ENCODE results near the gene CAP1. TPM values are rescaled to one million over a fixed set of nuclear protein-coding genes. Genes with fewer than 3 reads are reported as not detected.

The CAP1 gene
- total and polyA plus RNA-seq, 10 of the 15 experiments (the other 5 are each of a cell fraction or from before 2014, with no cell fraction given): 360 to 500 (median 431) TPM

GRCh38 chr1:40032240-40032891, 8.2 kb upstream of the CAP1 start (continued):
- TF ChIP-seq YY1 (IDR thresholded peaks at IDR 0.05; ENCODE audit: low read depth, low read length): peak; percentile 51; the same call in 1 of the 2 replicates
- TF ChIP-seq KDM1A (IDR thresholded peaks at IDR 0.05; ENCODE audit: borderline replicate concordance): no peak
- no peak for TF ChIP-seq STAT1 (conservative IDR thresholded peaks at IDR 0.05)
- no peak for TF ChIP-seq EP300 (IDR thresholded peaks at IDR 0.05; ENCODE audit: borderline replicate concordance in 1 of 2, control insufficient read depth in 1 of 2, low read depth in 2 of 2, low read length in 2 of 2)
- no peak for TF ChIP-seq MYC (IDR thresholded peaks at IDR 0.05; ENCODE audit: insufficient read depth, insufficient read length, insufficient replicate concordance, low read length, severe bottlenecking)
- no peak for TF ChIP-seq EED (IDR thresholded peaks at IDR 0.05; ENCODE audit: low read depth)
- peak; percentile 92 for TF ChIP-seq RAD21 (IDR thresholded peaks at IDR 0.05; ENCODE audit: insufficient read depth, low read depth, low read length)
- TF ChIP-seq CBFB (IDR thresholded peaks at IDR 0.05; ENCODE audit: low read depth): no peak
- TF ChIP-seq SRF (IDR thresholded peaks at IDR 0.05; ENCODE audit: low read depth in 2 of 2, low read length in 2 of 2): no peak
- no peak for TF ChIP-seq HDGF (IDR thresholded peaks at IDR 0.05)

- DNase-seq (ENCODE audit: low read depth, low spot score): no peak
- Histone ChIP-seq H3K4me1 (ENCODE audit: control insufficient read depth, insufficient read depth, low read length) (peaks cover 17% of the 10 kb centered on the region), H3K9me3 (replicated peaks; ENCODE audit: control insufficient read depth, insufficient read depth, low read length) (no peaks in the 10 kb centered on the region), H3K4me3 (no peak overlapping the region), H3K27me3 (replicated peaks in 1 of 2; ENCODE audit: control insufficient read depth in 2 of 2, insufficient read depth in 2 of 2, low read length in 1 of 2) (no peaks in the 10 kb centered on the region), H2AFZ (ENCODE audit: control insufficient read depth, low read depth, low read length) (peak overlapping the region; percentile 87), H3K79me2 (ENCODE audit: control insufficient read depth, insufficient read depth, low read length) (no peaks in the 10 kb centered on the region; the same call in 1 of the 2 replicates), H3K27ac (ENCODE audit: control insufficient read depth, insufficient read depth) (peak overlapping the region; percentile 40; the same call in 1 of the 2 replicates), H4K20me1 (ENCODE audit: control insufficient read depth, insufficient read depth) (no peaks in the 10 kb centered on the region), H3K4me2 (ENCODE audit: control insufficient read depth, insufficient read depth) (peak overlapping the region; percentile 6), H3K36me3 (ENCODE audit: control insufficient read depth in 2 of 2, insufficient read depth in 2 of 2, low read length in 1 of 2) (no peaks in the 10 kb centered on the region), H3K9ac (ENCODE audit: control insufficient read depth, insufficient read depth, low read length) (no peak overlapping the region)
- no peak for ATAC-seq
- BruUV-seq (replicated peaks): no TSS peak
- ChIA-PET RAD21 (ENCODE audit: unreplicated experiment) (interaction anchor here (1.2 to 8.4 kb wide), 4 partner anchors 25 to 126 kb away, joined by 3 to 136 read pairs (median 4); no protein-coding TSS in a partner anchor), CTCF (interaction anchor here (0.6 to 9.5 kb wide), 9 partner anchors 30 to 303 kb away, joined by 3 to 311 read pairs (median 3); no protein-coding TSS in a partner anchor), POLR2A (no interaction called here), SMC1A (ENCODE audit: uncharacterized antibody, unreplicated experiment) (interaction anchor here (0.9 to 8.7 kb wide), 7 partner anchors 34 to 209 kb away, joined by 3 to 180 read pairs (median 4); no protein-coding TSS in a partner anchor)
- intact Hi-C loops (cut with micrococcal nuclease; ENCODE audit: unreplicated experiment) (no loop called here), in situ Hi-C loops (cut with MboI) (loop anchor here (5.0 kb wide), 2 partner anchors 113 to 213 kb away; no protein-coding TSS in a partner anchor)
- TF ChIP-seq SPI1 (IDR thresholded peaks at IDR 0.05; ENCODE audit: borderline replicate concordance, insufficient read depth, low read depth, low read length) (0 out of 2 replicates have a peak, but pooled peaks have one; percentile 11), RUNX3 (IDR thresholded peaks at IDR 0.05; ENCODE audit: low read length) (0 out of 2 replicates have a peak, but pooled peaks have one; percentile 6)
- TF ChIP-seq, protein P1, sequence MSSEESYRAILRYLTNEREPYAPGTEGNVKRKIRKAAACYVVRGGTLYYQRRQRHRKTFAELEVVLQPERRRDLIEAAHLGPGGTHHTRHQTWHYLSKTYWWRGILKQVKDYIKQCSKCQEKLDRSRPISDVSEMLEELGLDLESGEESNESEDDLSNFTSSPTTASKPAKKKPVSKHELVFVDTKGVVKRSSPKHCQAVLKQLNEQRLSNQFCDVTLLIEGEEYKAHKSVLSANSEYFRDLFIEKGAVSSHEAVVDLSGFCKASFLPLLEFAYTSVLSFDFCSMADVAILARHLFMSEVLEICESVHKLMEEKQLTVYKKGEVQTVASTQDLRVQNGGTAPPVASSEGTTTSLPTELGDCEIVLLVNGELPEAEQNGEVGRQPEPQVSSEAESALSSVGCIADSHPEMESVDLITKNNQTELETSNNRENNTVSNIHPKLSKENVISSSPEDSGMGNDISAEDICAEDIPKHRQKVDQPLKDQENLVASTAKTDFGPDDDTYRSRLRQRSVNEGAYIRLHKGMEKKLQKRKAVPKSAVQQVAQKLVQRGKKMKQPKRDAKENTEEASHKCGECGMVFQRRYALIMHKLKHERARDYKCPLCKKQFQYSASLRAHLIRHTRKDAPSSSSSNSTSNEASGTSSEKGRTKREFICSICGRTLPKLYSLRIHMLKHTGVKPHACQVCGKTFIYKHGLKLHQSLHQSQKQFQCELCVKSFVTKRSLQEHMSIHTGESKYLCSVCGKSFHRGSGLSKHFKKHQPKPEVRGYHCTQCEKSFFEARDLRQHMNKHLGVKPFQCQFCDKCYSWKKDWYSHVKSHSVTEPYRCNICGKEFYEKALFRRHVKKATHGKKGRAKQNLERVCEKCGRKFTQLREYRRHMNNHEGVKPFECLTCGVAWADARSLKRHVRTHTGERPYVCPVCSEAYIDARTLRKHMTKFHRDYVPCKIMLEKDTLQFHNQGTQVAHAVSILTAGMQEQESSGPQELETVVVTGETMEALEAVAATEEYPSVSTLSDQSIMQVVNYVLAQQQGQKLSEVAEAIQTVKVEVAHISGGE (CRISPR knock-in tag; IDR thresholded peaks at IDR 0.05): no peak
- TF ChIP-seq, protein P2, sequence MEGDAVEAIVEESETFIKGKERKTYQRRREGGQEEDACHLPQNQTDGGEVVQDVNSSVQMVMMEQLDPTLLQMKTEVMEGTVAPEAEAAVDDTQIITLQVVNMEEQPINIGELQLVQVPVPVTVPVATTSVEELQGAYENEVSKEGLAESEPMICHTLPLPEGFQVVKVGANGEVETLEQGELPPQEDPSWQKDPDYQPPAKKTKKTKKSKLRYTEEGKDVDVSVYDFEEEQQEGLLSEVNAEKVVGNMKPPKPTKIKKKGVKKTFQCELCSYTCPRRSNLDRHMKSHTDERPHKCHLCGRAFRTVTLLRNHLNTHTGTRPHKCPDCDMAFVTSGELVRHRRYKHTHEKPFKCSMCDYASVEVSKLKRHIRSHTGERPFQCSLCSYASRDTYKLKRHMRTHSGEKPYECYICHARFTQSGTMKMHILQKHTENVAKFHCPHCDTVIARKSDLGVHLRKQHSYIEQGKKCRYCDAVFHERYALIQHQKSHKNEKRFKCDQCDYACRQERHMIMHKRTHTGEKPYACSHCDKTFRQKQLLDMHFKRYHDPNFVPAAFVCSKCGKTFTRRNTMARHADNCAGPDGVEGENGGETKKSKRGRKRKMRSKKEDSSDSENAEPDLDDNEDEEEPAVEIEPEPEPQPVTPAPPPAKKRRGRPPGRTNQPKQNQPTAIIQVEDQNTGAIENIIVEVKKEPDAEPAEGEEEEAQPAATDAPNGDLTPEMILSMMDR (IDR thresholded peaks at IDR 0.05 in 2 of 3, conservative IDR thresholded peaks at IDR 0.05 in 1 of 3; ENCODE audit: control insufficient read depth in 2 of 3, extremely low read depth in 1 of 3, insufficient read depth in 1 of 3, low read depth in 3 of 3, low read length in 3 of 3): no peak
- no peak for FAIRE-seq
- WGBS (ENCODE audit: insufficient coverage, insufficient replicate concordance, low lambda C conversion rate, missing lambda C conversion rate): 0% methylated on average over 2 of the region's 2 CpGs
Measured at GRCh38 chr1:40034869-40035268, 5.7 kb upstream of the CAP1 start.
